Astrocyte (in vitro differentiated cells and primary cell): ENCODE measurements around the gene FIG4. TPM values are rescaled to one million over a fixed set of nuclear protein-coding genes. Genes with fewer than 3 reads are reported as not detected.
"Not testable (repeated sequence)": the region's sequence is repeated elsewhere in the genome, so short reads cannot be mapped to it uniquely, and the experiment has no call there.

Experiments
- DNase-seq: peaks from one replicate; pipeline ENCODE4 v3.0.0-alpha.2; 2010; ENCODE audit warnings: low read depth
- FAIRE-seq: peaks from 2 replicates; lab custom pipeline; 2011; peaks lifted over from hg19 to GRCh38; lab: Jason Lieb, UNC
- H2AFZ ChIP-seq: 2 replicates; pipeline ENCODE4 v1.6.0; 2012; ENCODE audit warnings: low read depth, low read length, inconsistent platforms
- H3K27ac ChIP-seq: 2 replicates; pipeline ENCODE4 v1.5.1; 2011; ENCODE audit warnings: low read depth, low read length, inconsistent platforms
- H3K27me3 ChIP-seq: 2 replicates; pipeline ENCODE4 v1.6.0; 2011; ENCODE audit warnings: low read length, inconsistent platforms; ENCODE audit not compliant: insufficient read depth
- H3K36me3 ChIP-seq: 2 replicates; pipeline ENCODE4 v1.5.1; 2011; ENCODE audit warnings: low read length, inconsistent platforms; ENCODE audit not compliant: insufficient read depth
- H3K4me1 ChIP-seq: 2 replicates; pipeline ENCODE4 v1.5.1; 2011; ENCODE audit warnings: low read length, inconsistent platforms; ENCODE audit not compliant: insufficient read depth
- H3K4me2 ChIP-seq: 2 replicates; pipeline ENCODE4 v1.6.0; 2012; ENCODE audit warnings: low read length, inconsistent platforms
- H3K4me3 ChIP-seq: 2 replicates; pipeline ENCODE4 v1.5.1; 2011; ENCODE audit warnings: low read depth, mild to moderate bottlenecking, low read length, inconsistent platforms; ENCODE audit not compliant: insufficient read depth
- H3K79me2 ChIP-seq: 2 replicates; pipeline ENCODE4 v1.6.0; 2012; ENCODE audit warnings: mild to moderate bottlenecking, low read length, inconsistent platforms; ENCODE audit not compliant: insufficient read depth
- H3K9ac ChIP-seq: 2 replicates; pipeline ENCODE4 v1.6.0; 2012; ENCODE audit warnings: mild to moderate bottlenecking, low read length, inconsistent platforms
- H3K9me3 ChIP-seq: 2 replicates; pipeline ENCODE4 v1.5.1; 2012; ENCODE audit warnings: low read depth, mild to moderate bottlenecking, low read length, inconsistent platforms; ENCODE audit not compliant: insufficient read depth
- H4K20me1 ChIP-seq: 2 replicates; pipeline ENCODE4 v1.6.0; 2012; ENCODE audit warnings: low read length, inconsistent platforms; ENCODE audit not compliant: insufficient read depth
- H3K27ac Mint-ChIP-seq: one replicate; pipeline ENCODE4 v1.8.0; 2021; ENCODE audit warnings: mild to moderate bottlenecking, mixed read lengths; ENCODE audit not compliant: unreplicated experiment
- H3K27me3 Mint-ChIP-seq: one replicate; pipeline ENCODE4 v1.8.0; 2021; ENCODE audit warnings: low read depth, mixed read lengths; ENCODE audit not compliant: unreplicated experiment
- H3K36me3 Mint-ChIP-seq: one replicate; pipeline ENCODE4 v1.8.0; 2021; ENCODE audit warnings: low read depth, mixed read lengths; ENCODE audit not compliant: unreplicated experiment
- H3K4me1 Mint-ChIP-seq: one replicate; pipeline ENCODE4 v1.8.0; 2021; ENCODE audit warnings: low read depth, mixed read lengths; ENCODE audit not compliant: unreplicated experiment
- H3K4me3 Mint-ChIP-seq: one replicate; pipeline ENCODE4 v1.8.0; 2021; ENCODE audit warnings: mild to moderate bottlenecking, moderate library complexity, mixed read lengths; ENCODE audit not compliant: unreplicated experiment
- H3K9me3 Mint-ChIP-seq: one replicate; pipeline ENCODE4 v1.8.0; 2021; ENCODE audit warnings: mild to moderate bottlenecking, mixed read lengths; ENCODE audit not compliant: unreplicated experiment
- EZH2 ChIP-seq: IDR thresholded peaks from 2 replicates; pipeline ENCODE4 v1.6.1; 2012; ENCODE audit warnings: mild to moderate bottlenecking, low read length, inconsistent platforms; ENCODE audit not compliant: insufficient read depth
- total RNA-seq: library from RNA; stranded (reverse); gene quantifications from 2 replicates; pipeline ENCODE4 v1.2.1, GENCODE V29; 2021
- TF ChIP-seq, protein P1 (sequence below): IDR thresholded peaks from 2 replicates; pipeline ENCODE4 v1.5.1; 2011; ENCODE audit warnings: low read depth, mild to moderate bottlenecking, inconsistent platforms, low read length, moderate library complexity; ENCODE audit not compliant: insufficient read depth

FIG4 gene
- total RNA-seq, 1 donor from 2014 or later, result 8.4 TPM

DNA sequence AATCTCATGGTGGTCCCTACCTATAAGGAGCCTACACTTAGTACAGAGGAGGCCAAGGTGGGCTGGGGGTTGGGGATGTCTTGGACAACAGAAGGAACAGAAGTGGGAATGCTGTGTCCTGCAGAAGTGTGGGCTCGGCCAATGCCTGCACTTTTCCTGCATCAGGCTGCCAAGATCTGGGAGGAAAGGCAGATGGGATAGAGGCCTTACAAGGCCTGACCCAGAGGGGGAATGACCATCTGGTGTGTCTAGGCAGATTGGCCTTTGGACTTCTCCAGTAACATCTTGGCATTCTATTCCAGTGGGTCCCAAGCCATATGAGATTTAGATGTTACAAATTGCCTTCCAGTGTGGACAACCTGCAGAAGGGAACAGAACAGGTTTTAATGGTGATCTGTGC lies 162.3 kb downstream of the FIG4 start:
- Mint-ChIP-seq H3K9me3 (peaks cover 3% of the 10 kb centered on the region), H3K27me3 (peaks cover 3% of the 10 kb centered on the region), H3K4me1 (no peaks in the 10 kb centered on the region), H3K36me3 (peaks cover 2% of the 10 kb centered on the region), H3K27ac (no peak overlapping the region), H3K4me3 (no peak overlapping the region)
- TF ChIP-seq, protein P1, sequence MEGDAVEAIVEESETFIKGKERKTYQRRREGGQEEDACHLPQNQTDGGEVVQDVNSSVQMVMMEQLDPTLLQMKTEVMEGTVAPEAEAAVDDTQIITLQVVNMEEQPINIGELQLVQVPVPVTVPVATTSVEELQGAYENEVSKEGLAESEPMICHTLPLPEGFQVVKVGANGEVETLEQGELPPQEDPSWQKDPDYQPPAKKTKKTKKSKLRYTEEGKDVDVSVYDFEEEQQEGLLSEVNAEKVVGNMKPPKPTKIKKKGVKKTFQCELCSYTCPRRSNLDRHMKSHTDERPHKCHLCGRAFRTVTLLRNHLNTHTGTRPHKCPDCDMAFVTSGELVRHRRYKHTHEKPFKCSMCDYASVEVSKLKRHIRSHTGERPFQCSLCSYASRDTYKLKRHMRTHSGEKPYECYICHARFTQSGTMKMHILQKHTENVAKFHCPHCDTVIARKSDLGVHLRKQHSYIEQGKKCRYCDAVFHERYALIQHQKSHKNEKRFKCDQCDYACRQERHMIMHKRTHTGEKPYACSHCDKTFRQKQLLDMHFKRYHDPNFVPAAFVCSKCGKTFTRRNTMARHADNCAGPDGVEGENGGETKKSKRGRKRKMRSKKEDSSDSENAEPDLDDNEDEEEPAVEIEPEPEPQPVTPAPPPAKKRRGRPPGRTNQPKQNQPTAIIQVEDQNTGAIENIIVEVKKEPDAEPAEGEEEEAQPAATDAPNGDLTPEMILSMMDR, result no peak
- TF ChIP-seq EZH2, result no peak
- Histone ChIP-seq H3K9ac (no peak overlapping the region), H3K4me3 (no peak overlapping the region), H3K36me3 (no peaks in the 10 kb centered on the region), H3K79me2 (no peaks in the 10 kb centered on the region), H2AFZ (no peak overlapping the region), H3K27ac (no peak overlapping the region), H3K4me1 (no peaks in the 10 kb centered on the region), H3K27me3 (no peaks in the 10 kb centered on the region), H4K20me1 (no peaks in the 10 kb centered on the region), H3K9me3 (no peaks in the 10 kb centered on the region), H3K4me2 (no peak overlapping the region)
- FAIRE-seq (no peak), DNase-seq (no peak)

DNA sequence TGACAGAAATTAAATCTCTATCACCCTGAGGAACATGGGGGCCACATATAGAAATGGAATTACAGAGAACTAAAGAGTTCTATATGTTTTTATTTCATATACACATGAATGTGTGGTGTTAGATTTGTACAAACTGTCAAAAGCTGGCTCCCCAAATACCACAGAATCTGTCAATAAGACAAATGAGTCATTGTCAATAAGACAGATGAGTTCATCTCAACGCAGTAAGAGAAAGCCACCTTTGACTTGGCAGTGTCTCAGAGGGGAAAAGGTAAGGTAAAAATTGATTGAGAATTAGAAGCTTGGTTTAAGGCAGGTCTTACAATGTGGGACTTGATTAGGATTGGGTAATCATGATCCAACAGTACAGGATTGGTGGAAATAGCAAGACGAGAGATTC lies 162.9 kb downstream of the FIG4 start:
- Histone ChIP-seq H3K9me3 (no peaks in the 10 kb centered on the region), H3K4me2 (no peak overlapping the region), H3K27ac (no peak overlapping the region), H3K79me2 (no peaks in the 10 kb centered on the region), H2AFZ (no peak overlapping the region), H3K27me3 (no peaks in the 10 kb centered on the region), H3K4me1 (no peaks in the 10 kb centered on the region), H4K20me1 (no peaks in the 10 kb centered on the region), H3K36me3 (no peaks in the 10 kb centered on the region), H3K9ac (no peak overlapping the region), H3K4me3 (no peak overlapping the region)
- no peak overlapping the region for H3K4me3 Mint-ChIP-seq
- DNase-seq, result no peak
- FAIRE-seq, result no peak
- peaks cover 3% of the 10 kb centered on the region for H3K9me3 Mint-ChIP-seq
- peaks cover 1% of the 10 kb centered on the region for H3K27me3 Mint-ChIP-seq
- H3K27ac Mint-ChIP-seq, result no peak overlapping the region
- H3K36me3 Mint-ChIP-seq, result peaks cover 1% of the 10 kb centered on the region
- TF ChIP-seq EZH2, result no peak
- TF ChIP-seq, protein P1, result no peak
- no peaks in the 10 kb centered on the region for H3K4me1 Mint-ChIP-seq

DNA sequence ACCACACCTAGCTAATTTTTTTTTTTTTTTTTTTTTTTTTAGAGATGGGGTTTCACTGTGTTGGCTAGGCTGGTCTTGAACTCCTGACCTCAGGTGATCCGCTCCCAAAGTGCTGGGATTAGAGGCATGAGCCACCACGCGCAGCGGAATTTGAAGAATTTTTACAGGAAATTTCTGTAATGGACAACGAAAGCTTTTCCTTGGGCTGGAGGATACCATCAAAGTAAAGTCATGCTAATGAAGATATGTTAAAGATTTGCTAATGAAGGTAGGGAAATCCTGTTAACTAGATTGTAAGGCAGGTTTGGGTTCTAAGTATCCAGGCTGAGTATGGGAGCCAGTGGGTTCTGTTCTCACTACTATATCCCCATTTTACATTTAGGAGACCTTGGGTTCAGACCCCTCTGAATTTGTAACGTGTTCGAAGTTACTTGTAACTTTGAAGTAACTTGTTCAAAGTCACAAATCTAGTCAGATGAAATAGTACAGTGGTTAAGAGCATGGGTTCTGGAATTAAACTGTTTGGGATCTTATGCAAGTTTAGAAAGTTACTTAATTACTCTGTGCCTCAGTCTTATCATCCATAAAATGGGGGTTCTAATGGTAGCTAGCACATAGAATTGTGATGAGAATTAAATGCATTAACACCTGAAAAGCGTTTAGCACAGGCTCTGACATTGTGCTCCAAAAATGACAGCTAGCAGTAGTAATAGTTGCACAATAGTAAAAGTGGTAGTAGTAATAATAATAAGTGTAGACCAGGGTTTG lies 163.6 kb downstream of the FIG4 start:
- Histone ChIP-seq H3K4me2 (no peak overlapping the region), H3K36me3 (no peaks in the 10 kb centered on the region), H3K9me3 (no peaks in the 10 kb centered on the region), H3K9ac (no peak overlapping the region), H4K20me1 (no peaks in the 10 kb centered on the region), H2AFZ (no peak overlapping the region), H3K27me3 (no peaks in the 10 kb centered on the region), H3K79me2 (no peaks in the 10 kb centered on the region), H3K4me3 (no peak overlapping the region), H3K4me1 (no peaks in the 10 kb centered on the region), H3K27ac (no peak overlapping the region)
- no peak overlapping the region for H3K27ac Mint-ChIP-seq
- no peak overlapping the region for H3K4me3 Mint-ChIP-seq
- H3K27me3 Mint-ChIP-seq, result peaks cover 7% of the 10 kb centered on the region
- no peaks in the 10 kb centered on the region for H3K36me3 Mint-ChIP-seq
- H3K4me1 Mint-ChIP-seq, result no peaks in the 10 kb centered on the region
- DNase-seq, result no peak
- peaks cover 8% of the 10 kb centered on the region for H3K9me3 Mint-ChIP-seq
- TF ChIP-seq, protein P1, result no peak
- no peak for TF ChIP-seq EZH2
- no peak for FAIRE-seq

DNA sequence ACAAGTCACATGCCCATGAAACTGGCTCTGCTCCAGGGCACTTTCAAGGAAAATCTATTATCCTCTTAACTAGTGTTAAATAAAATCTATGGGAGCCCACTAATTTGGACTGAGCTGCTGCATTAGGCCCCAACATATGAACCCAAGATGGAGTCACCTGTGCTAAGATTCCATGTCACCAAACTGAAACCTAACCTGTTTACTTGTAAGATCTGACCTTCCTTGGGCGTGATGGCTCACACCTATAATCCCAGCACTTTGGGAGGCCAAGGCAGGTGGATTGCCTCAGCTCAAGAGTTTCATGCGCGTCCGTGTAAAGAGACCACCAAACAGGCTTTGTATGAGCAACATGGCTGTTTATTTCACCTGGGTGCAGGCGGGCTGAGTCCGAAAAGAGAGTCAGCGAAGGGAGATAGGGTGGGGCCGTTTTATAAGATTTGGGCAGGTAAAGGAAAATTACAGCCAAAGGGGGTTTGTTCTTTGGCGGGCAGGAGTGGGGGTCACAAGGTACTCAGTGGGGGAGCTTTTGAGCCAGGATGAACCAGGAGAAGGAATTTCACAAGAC lies 164.5 kb downstream of the FIG4 start:
- FAIRE-seq, H3K9me3 ChIP-seq, H3K79me2 ChIP-seq, H3K4me1 ChIP-seq, H3K4me3 Mint-ChIP-seq, H4K20me1 ChIP-seq, H3K4me1 Mint-ChIP-seq, H3K27me3 ChIP-seq, H3K4me3 ChIP-seq, H3K27me3 Mint-ChIP-seq, H3K4me2 ChIP-seq, H3K36me3 Mint-ChIP-seq, DNase-seq, H3K36me3 ChIP-seq, H3K27ac Mint-ChIP-seq, H2AFZ ChIP-seq, H3K9me3 Mint-ChIP-seq, H3K9ac ChIP-seq, H3K27ac ChIP-seq: not testable (repeated sequence)
